NCI-H2029 (cell line): ENCODE results near the gene FBXL7.

Experiments
- DNase-seq: peaks from one replicate; lab custom pipeline; 2025; lab: John Stamatoyannopoulos, UW

The FBXL7 gene

GRCh38 chr5:15948190-15948589, 448.2 kb downstream of the FBXL7 start:
- no peak for DNase-seq

GRCh38 chr5:15951126-15951525, 451.1 kb downstream of the FBXL7 start:
- no peak for DNase-seq

GRCh38 chr5:15951550-15951949, 451.6 kb downstream of the FBXL7 start:
- no peak for DNase-seq

GRCh38 chr5:15956622-15957021, 456.6 kb downstream of the FBXL7 start:
- no peak for DNase-seq

- DNase-seq, result no peak
These were observed 457.1 kb downstream of the FBXL7 start for GRCh38 chr5:15957124-15957523.

GRCh38 chr5:15959370-15960164, 459.6 kb downstream of the FBXL7 start:
- DNase-seq, result no peak

GRCh38 chr5:15966066-15966640, 466.2 kb downstream of the FBXL7 start:
- no peak for DNase-seq

GRCh38 chr5:15966651-15967050, 466.7 kb downstream of the FBXL7 start:
- DNase-seq, result no peak

- DNase-seq, result no peak
These were observed 469.0 kb downstream of the FBXL7 start for GRCh38 chr5:15968993-15969392.

GRCh38 chr5:15977851-15978250, 477.9 kb downstream of the FBXL7 start:
- DNase-seq, result no peak

GRCh38 chr5:15980835-15981234, 480.9 kb downstream of the FBXL7 start:
- DNase-seq, result no peak

GRCh38 chr5:15983392-15983791, 483.4 kb downstream of the FBXL7 start:
- DNase-seq, result no peak
